GM12801 (cell line): ENCODE results near the gene IL25.

Source experiments
- TF ChIP-seq, protein P1 (sequence below): IDR thresholded peaks from one replicate; pipeline ENCODE4 v1.5.1; 2011; ENCODE audit warnings: control low read depth; ENCODE audit not compliant: insufficient read length; ENCODE audit errors: extremely low read depth

IL25 gene

DNA sequence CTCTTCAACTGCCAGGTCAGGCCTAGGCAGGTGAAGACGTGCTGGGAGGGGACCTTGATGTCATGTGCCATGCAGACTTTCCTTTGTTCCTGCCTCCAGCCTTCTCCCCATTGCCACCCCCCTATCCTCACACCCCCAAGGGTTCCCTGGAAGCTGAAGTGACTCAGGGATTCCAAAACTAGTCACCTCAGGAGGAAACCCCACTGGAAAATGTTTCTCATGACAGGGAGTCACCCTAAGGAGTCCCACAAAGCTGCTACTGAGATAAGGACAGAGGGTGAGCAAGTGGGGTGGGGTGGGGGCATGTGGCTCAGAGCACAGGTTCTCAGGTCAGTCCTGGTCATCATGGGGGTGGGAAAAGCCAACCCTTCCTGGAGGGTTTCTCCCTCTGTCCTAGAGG, 2.4 kb upstream of the IL25 start:
- TF ChIP-seq, protein P1, sequence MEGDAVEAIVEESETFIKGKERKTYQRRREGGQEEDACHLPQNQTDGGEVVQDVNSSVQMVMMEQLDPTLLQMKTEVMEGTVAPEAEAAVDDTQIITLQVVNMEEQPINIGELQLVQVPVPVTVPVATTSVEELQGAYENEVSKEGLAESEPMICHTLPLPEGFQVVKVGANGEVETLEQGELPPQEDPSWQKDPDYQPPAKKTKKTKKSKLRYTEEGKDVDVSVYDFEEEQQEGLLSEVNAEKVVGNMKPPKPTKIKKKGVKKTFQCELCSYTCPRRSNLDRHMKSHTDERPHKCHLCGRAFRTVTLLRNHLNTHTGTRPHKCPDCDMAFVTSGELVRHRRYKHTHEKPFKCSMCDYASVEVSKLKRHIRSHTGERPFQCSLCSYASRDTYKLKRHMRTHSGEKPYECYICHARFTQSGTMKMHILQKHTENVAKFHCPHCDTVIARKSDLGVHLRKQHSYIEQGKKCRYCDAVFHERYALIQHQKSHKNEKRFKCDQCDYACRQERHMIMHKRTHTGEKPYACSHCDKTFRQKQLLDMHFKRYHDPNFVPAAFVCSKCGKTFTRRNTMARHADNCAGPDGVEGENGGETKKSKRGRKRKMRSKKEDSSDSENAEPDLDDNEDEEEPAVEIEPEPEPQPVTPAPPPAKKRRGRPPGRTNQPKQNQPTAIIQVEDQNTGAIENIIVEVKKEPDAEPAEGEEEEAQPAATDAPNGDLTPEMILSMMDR = no peak

DNA sequence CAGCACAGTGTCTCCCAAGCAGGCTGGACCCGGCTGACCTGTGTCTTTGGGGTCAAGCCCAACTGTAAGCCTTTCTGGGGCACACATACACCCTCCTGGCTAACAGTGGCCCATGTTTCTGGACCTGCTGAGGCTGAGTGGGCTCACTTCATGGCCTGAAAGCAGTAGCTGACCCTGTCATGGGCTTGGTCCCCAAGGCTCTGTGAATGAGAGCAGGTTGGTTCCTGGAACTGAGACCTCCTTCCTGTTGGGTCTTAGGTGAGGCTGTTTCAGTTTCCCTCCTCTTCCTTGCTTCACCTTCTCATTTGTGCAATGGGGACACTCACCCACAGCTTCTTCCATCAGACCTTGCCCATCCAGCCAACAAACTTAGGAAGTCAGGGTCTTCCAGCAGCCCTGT, 744 bp upstream of the IL25 start:
- TF ChIP-seq, protein P1 = no peak

DNA sequence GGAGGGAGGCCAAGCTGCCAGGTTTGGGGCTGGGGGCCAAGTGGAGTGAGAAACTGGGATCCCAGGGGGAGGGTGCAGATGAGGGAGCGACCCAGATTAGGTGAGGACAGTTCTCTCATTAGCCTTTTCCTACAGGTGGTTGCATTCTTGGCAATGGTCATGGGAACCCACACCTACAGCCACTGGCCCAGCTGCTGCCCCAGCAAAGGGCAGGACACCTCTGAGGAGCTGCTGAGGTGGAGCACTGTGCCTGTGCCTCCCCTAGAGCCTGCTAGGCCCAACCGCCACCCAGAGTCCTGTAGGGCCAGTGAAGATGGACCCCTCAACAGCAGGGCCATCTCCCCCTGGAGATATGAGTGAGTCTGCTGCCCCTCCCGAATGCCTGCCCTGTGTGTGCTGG, 432 bp downstream of the IL25 start:
- TF ChIP-seq, protein P1 = no peak

DNA sequence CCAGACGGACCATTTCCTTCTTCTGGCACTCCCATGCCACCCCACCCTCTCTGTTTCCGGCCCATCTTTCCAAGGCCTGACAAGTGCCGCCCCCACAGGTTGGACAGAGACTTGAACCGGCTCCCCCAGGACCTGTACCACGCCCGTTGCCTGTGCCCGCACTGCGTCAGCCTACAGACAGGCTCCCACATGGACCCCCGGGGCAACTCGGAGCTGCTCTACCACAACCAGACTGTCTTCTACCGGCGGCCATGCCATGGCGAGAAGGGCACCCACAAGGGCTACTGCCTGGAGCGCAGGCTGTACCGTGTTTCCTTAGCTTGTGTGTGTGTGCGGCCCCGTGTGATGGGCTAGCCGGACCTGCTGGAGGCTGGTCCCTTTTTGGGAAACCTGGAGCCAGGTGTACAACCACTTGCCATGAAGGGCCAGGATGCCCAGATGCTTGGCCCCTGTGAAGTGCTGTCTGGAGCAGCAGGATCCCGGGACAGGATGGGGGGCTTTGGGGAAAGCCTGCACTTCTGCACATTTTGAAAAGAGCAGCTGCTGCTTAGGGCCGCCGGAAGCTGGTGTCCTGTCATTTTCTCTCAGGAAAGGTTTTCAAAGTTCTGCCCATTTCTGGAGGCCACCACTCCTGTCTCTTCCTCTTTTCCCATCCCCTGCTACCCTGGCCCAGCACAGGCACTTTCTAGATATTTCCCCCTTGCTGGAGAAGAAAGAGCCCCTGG, 3.1 kb downstream of the IL25 start:
- TF ChIP-seq, protein P1 = no peak

DNA sequence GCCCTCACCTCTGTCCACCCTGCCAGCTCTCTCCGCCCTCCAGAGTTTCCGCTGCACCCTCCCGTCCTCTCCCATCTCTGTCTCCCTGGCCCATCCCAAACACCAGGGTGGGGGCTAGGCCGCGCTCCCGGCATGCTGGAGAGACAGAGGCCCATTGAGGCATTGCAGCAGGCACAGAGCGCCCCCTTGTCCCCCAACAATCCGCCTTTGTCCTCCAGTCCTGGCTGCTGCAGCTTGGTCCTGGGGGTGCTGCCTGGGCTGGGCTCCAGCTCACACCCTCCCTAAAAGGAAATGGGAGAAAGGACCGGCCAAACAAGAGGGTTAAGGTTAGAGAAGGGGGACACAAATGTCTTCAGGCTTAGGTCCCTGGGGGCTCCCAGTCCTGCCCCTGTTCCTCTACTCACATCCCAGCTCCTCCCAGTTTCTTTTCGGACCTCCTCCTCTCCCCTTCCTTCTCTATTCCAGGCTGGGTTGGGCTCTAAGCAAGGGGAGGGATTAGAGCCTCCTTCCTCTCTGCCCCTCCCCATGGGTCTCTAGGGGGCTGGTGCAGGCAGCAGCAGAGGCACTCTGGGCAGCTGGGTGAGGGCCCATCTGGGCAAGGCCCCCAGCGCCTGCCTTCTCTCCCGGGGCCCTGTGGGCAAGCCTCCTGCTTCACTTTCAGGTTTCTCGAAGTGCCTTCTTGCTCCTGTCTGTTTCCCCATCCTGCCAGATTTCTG, 4.0 kb downstream of the IL25 start, which contains the start of gene CMTM5:
CMTM5 (plus strand) TSS at position 565 of the 716 bp plus-strand sequence. CDS start 206 bp downstream, outside the sequence.
- TF ChIP-seq, protein P1 = no peak

DNA sequence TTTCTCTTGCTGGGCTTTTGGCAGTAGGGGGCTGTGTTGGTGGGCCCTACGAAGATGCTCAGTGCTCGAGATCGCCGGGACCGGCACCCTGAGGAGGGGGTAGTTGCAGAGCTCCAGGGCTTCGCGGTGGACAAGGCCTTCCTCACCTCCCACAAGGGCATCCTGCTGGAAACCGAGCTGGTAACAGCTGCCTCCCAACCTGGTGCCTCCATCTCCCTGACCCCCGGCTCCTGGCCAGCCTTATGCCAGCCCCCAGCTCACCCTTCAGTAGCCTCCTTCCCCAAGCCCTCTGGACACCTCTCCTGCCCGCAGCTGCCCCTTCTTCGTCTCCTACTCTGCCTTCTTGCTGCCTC, 4.6 kb downstream of the IL25 start:
- TF ChIP-seq, protein P1 = no peak

DNA sequence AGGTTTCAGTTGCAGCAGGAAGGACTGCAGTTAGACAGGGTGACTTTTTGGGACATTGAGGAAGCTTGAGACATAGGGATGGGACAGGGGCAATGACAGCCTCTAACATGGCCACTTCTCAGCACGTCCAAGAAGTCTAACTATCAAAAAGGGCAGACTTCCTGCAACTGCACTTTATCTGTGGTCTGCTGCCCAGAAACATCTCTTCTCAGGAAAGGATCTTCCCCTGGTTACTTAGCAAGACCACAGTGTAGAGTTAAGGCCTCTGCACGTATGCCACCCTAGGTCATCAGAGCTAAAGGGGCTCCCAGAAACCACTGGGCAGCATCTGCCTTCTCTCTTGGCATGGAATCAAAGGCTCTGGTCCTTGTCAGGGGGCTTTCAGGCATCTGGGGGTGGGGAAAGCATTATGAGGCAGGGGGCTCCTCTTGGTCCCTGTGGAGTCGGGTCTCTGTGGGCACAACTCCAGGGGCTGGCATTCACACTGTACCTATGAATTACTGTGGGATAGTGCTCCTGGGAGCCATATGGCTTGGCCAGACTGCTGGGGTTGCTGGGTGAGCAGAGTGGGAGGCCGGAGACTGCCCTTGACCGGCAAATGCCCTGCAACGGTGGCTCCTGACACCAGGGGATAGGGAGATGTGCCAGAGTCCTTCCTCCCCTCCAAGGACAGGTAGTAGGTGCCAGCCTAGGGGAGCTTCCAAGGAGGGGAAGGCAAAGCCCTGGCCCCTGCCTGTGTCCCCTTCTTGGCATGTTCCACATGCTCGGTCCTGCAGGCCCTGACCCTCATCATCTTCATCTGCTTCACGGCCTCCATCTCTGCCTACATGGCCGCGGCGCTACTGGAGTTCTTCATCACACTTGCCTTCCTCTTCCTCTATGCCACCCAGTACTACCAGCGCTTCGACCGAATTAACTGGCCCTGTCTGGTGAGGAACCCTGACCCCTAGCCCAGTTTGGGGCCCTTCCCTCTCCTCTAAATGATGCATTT, 5.3 kb downstream of the IL25 start:
- TF ChIP-seq, protein P1 = no peak
